ENCODE measurements around the gene CPLX1. TPM values are rescaled to one million over a fixed set of nuclear protein-coding genes. Genes with fewer than 3 reads are reported as not detected.

Gene CPLX1
- total RNA-seq, 2 experiments from 2014 or later = 0.21 to 0.25 TPM

GRCh38 chr4:850323-850945, 24.5 kb upstream of the CPLX1 start:
- H3K4me3 ChIP-seq (ENCODE audit: low read depth, low read length, poor library complexity, severe bottlenecking) = no peak overlapping the region
- no peak overlapping the region for H3K4me2 ChIP-seq (ENCODE audit: low read length)
- no peak for TF ChIP-seq EZH2phosphoT487 (IDR thresholded peaks at IDR 0.05; ENCODE audit: borderline replicate concordance, low read depth, low read length)
- no peak for TF ChIP-seq CTCF (conservative IDR thresholded peaks at IDR 0.05; ENCODE audit: low read length)
- H3K79me2 ChIP-seq (ENCODE audit: insufficient read depth, low read depth, low read length) = no peaks in the 10 kb centered on the region
- no peaks in the 10 kb centered on the region for H3K9me2 ChIP-seq (ENCODE audit: insufficient read depth, low read length)
- no peaks in the 10 kb centered on the region for H3K9me3 ChIP-seq (ENCODE audit: low read length)
- no TSS peak for BruUV-seq (replicated peaks)
- H3K36me3 ChIP-seq (ENCODE audit: insufficient read depth, low read length) = peaks cover 46% of the 10 kb centered on the region
- intact Hi-C loops (cut with micrococcal nuclease; ENCODE audit: unreplicated experiment) = no loop called here
- no peaks in the 10 kb centered on the region for H4K20me1 ChIP-seq (ENCODE audit: insufficient read depth, low read length)
- ChIA-PET CTCF (ENCODE audit: unreplicated experiment) (no interaction called here), POLR2A (no interaction called here)
- DNase-seq (ENCODE audit: low spot score) = no peak
- H2AFZ ChIP-seq (ENCODE audit: low read length) = no peak overlapping the region
- no peaks in the 10 kb centered on the region for H3K4me1 ChIP-seq (ENCODE audit: insufficient read depth, low read length, poor library complexity, severe bottlenecking)
- no peak overlapping the region for H3K27ac ChIP-seq (ENCODE audit: low read depth, low read length, poor library complexity, severe bottlenecking)

GRCh38 chr4:849478-850175, 23.7 kb upstream of the CPLX1 start:
- CTCF ChIA-PET (ENCODE audit: unreplicated experiment) = no interaction called here
- POLR2A ChIA-PET = no interaction called here
- Histone ChIP-seq H3K4me1 (ENCODE audit: insufficient read depth, low read length, poor library complexity, severe bottlenecking) (no peaks in the 10 kb centered on the region), H3K4me3 (ENCODE audit: low read depth, low read length, poor library complexity, severe bottlenecking) (no peak overlapping the region), H3K9me2 (ENCODE audit: insufficient read depth, low read length) (no peaks in the 10 kb centered on the region), H4K20me1 (ENCODE audit: insufficient read depth, low read length) (no peaks in the 10 kb centered on the region), H3K9me3 (ENCODE audit: low read length) (no peaks in the 10 kb centered on the region; the same call in 1 of the 2 replicates), H2AFZ (ENCODE audit: low read length) (no peak overlapping the region), H3K27ac (ENCODE audit: low read depth, low read length, poor library complexity, severe bottlenecking) (no peak overlapping the region), H3K36me3 (ENCODE audit: insufficient read depth, low read length) (peaks cover 42% of the 10 kb centered on the region), H3K79me2 (ENCODE audit: insufficient read depth, low read depth, low read length) (no peaks in the 10 kb centered on the region), H3K4me2 (ENCODE audit: low read length) (no peak overlapping the region)
- no peak for DNase-seq (ENCODE audit: low spot score)
- BruUV-seq (replicated peaks) = TSS peak; percentile 84
- intact Hi-C loops (cut with micrococcal nuclease; ENCODE audit: unreplicated experiment) = no loop called here
- TF ChIP-seq EZH2phosphoT487 (IDR thresholded peaks at IDR 0.05; ENCODE audit: borderline replicate concordance, low read depth, low read length) (no peak), CTCF (conservative IDR thresholded peaks at IDR 0.05; ENCODE audit: low read length) (no peak)
